B cell (primary cell): Measurements from ENCODE around the gene PACRGL.

ENCODE experiments used
- EZH2 ChIP-seq: IDR thresholded peaks from 2 replicates; pipeline ENCODE4 v1.6.1; 2012; ENCODE audit warnings: borderline replicate concordance, low read depth, mild to moderate bottlenecking, moderate library complexity, low read length; ENCODE audit not compliant: insufficient read depth, poor library complexity, severe bottlenecking
- TF ChIP-seq, protein P1 (sequence below): fragments of 200-600 bp; IDR thresholded peaks from one replicate; pipeline ENCODE4 v1.8.0; 2022; ENCODE audit warnings: antibody characterized with exemption, mild to moderate bottlenecking

DNA sequence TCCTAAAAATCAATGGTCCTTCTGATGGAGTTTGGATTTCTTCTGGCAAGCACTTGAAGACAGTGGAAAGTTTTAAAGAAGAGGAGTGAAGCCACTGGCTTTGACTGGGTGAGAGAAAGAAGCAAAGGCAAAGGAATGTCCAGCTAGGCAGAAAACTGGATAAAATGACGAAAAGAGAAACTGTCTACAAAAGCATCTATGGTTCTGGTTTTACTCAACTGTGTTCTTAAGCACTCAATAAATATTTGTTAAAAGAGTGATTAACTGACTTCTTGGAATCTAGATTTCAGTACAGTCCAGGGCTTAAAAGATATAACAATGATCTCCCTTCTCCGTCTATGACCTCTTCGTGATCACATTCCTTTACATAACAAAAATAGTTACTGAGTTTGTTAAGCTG, 52.4 kb downstream of the PACRGL start:
- TF ChIP-seq, protein P1, sequence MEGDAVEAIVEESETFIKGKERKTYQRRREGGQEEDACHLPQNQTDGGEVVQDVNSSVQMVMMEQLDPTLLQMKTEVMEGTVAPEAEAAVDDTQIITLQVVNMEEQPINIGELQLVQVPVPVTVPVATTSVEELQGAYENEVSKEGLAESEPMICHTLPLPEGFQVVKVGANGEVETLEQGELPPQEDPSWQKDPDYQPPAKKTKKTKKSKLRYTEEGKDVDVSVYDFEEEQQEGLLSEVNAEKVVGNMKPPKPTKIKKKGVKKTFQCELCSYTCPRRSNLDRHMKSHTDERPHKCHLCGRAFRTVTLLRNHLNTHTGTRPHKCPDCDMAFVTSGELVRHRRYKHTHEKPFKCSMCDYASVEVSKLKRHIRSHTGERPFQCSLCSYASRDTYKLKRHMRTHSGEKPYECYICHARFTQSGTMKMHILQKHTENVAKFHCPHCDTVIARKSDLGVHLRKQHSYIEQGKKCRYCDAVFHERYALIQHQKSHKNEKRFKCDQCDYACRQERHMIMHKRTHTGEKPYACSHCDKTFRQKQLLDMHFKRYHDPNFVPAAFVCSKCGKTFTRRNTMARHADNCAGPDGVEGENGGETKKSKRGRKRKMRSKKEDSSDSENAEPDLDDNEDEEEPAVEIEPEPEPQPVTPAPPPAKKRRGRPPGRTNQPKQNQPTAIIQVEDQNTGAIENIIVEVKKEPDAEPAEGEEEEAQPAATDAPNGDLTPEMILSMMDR: no peak
- no peak for TF ChIP-seq EZH2
